NCI-H510A (cell line): ENCODE results near the gene TRAF1.

Experiments used
- DNase-seq: peaks from one replicate; lab custom pipeline; 2025; lab: John Stamatoyannopoulos, UW

The TRAF1 gene

DNA sequence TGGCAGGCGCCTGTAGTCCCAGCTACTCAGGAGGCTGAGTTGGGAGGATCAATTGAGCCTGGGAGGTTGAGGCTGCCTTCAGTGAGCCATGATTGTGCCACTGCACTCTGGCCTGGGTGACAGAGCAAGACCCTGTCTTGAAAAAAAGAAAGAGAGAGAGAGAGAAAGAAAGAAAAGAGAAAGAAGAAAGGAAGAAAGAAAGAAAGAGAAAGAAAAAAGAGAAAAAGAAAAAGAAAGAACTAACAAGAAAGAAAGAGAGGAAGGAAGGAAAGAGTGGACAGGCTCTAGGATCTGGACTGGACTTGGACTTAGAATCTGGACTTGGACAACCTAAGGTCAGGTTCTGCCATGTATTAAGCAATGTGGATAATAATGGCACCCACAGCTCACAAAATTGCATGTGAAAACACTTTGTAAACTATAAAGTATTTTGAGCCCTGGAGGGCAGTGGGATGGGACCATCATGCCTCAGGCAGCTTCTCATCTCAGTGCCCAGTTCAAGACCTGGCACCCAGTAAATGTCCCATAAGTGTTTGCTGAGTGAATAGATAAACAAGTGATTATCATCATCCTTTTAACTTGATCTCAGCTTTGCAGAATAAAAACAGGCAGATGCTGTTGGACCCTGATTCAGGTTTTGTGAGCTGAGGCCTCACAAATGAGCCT, 36.9 kb downstream of the TRAF1 start:
- DNase-seq = no peak

DNA sequence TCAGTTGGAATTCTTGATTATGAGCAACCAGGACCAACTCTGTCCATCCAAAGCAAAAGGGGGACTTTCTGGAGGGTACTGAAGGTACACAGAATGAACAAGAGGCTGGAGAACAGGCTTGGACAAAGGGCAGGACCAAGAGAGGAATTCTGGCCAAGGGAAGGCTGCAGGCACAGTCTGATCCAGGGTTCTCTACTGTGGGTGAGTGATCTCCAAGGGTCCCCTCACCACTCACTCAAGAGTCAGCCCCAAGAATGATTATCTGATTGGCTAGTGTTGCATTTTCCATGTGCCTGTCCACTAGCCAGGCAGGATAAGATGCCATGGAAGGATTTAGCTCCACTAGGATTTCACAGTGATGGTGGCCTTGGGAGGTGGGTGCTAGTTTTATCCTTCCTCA, 38.0 kb downstream of the TRAF1 start:
- no peak for DNase-seq

DNA sequence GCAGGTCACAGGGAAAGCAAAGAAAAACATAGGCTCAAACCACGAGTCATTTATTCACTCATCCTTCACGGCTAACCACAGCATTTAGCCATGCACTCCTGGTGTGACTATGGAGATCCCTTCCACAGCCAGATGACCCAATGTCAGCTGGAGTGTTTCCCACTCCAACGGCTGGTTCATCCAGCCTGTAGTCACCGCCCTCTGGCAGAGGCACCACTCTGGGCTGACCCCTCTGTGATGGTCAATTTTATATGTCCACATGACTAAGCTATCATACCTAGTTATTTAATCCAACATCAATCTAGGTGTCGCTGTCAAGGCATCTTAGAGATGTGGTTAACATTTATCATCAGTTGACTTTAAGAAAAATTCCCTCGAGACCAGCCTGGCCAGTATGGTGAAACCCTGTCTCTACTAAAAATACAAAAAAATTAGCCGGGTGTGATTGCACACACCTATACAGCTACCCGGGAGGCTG, 40.1 kb downstream of the TRAF1 start:
- no peak for DNase-seq

DNA sequence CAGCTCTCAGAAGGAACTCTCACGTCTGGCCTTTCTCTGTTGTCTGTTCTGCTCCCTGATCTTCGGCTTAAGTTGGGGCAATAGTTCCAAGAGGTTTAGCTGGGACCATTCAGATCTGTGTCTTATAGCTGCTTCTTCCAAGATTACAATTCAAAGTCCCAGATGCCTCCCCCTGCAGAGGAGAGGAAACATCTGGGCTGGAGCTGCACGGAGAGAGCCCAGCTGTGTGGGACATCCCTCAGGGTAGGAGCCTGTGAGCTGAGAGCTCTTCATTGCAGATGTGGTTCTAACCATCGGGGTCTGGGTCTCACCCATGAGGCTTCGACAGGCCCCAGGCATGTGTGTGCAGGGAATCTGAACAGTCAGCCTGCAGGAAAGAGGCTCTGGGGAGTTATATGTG, 40.6 kb downstream of the TRAF1 start:
- DNase-seq = no peak

DNA sequence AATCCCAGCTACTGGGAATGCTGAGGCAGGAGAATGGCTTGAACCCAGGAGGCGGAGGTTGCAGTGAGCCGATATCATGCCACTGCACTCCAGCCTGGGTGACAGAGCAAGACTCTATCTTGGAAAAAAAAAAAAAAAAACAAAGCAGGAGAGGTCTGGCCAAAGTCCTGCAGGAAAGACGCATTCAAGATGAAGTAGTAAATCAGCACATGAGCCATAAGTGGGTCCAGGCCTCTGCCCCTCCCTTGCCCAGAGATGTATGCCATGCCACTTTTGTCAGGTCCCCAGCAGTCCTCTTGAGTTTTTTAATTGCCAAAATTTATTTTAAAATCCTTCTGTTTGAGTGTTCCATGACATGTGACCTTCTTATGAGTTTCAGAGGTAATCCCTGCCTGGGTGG, 41.1 kb downstream of the TRAF1 start:
- no peak for DNase-seq

GRCh38 chr9:120883608-120883996, 43.0 kb downstream of the TRAF1 start:
- DNase-seq = no peak

GRCh38 chr9:120882935-120883607, 43.5 kb downstream of the TRAF1 start:
- no peak for DNase-seq

- DNase-seq = no peak
These were observed 47.1 kb downstream of the TRAF1 start for GRCh38 chr9:120879446-120879845.

DNA sequence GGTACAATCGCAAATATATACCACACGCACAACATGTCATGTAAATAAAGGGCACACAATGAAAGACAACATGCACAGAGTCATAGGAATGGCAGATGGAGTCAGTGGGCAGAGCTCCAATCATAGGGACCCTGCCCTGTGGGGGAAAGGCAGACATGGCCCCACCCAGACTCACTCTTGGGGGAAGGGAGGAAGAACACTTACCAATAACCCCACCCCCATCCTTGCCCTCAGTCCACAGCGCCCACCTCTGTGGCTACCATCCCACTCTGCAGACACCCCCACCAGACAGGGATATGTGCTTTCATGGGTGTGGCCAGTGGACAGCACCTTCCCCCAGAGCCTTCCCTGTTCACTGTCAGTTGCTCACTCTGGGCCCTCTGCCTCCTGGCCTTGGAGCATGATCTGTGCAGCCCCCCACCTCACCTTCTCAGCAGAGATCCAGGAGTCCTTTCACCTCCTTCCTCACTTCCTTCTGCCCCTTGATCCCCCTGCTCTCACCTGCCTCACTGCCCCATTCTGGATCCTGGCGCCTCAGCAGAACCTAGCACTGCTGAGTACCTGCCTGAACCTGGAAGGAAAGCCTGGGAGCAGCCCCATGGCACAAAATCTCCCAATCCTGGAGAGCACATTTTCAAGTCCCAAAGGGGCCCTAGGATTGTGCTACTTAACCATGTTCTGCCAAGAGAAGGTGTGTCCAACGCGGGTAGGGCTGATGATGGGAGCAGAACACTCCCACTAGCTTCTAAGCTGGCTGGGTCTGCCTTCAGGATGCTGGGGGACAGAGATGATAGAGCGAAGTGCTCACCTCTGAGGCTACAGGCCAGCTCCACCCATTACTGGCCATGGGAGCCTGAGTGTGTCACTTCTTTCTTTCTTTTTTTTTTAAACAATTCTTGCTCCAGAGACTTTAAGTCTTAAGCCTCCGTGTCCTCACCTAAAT, 48.1 kb downstream of the TRAF1 start:
- no peak for DNase-seq

DNA sequence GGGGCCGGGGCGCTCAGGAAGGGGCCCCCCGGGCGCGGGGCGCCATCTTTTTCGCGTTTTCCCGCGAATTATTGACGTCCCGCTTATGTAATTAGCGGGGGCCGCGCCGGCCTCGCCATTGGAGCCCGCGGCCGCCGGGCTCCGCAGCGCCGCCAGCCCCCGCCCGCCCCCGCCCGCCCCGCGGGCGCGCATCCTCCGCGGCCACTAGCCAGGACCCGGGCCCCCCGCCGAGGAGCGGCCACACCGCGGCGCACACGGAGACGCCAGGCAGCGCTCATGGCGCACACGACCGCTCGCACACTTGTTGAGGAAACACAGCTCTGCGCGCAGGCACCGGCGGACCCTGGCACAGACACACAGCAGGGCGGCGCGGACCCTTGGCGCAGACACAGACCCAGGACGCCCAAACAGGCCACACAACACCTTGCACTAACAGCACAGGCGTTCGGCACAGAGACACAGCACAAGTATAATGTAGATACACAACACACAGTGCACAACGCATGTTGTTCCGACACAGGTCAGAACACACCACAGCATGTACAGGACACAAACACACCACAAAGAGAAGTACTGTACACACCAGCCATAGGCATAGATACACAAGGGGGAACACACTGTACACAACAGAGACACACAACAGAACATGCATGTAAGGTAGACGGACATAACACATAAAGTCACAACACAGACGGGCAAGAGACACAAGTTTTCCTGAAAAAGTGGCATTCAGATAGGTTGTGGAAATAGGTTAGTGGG, 49.1 kb downstream of the TRAF1 start:
- peak; percentile 75 for DNase-seq

DNA sequence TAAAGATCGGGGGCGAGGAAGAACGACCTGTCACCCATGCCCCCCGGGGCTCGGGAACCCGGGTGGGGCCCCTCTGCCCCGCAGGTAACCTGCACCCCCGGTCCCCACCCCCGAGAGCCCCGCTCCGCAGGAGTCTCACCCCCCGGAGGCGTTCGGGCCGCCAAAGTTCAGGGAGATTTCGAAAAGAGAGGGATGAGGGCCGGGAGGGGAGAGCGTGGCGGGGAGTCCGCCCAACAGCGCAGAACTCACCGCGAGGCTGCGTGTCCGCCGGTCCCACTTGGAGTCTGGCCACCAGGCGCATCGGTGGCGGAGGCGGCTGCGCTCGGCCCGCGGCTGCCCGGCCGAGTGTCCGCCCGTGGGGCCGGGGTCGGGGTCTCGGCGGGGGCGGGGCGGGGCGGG, 49.8 kb downstream of the TRAF1 start, which contains the start of gene PHF19:
PHF19 (minus strand) TSS at position 347 of the 399 bp plus-strand sequence. CDS start 2,447 bp downstream, outside the sequence.
- no peak for DNase-seq

DNA sequence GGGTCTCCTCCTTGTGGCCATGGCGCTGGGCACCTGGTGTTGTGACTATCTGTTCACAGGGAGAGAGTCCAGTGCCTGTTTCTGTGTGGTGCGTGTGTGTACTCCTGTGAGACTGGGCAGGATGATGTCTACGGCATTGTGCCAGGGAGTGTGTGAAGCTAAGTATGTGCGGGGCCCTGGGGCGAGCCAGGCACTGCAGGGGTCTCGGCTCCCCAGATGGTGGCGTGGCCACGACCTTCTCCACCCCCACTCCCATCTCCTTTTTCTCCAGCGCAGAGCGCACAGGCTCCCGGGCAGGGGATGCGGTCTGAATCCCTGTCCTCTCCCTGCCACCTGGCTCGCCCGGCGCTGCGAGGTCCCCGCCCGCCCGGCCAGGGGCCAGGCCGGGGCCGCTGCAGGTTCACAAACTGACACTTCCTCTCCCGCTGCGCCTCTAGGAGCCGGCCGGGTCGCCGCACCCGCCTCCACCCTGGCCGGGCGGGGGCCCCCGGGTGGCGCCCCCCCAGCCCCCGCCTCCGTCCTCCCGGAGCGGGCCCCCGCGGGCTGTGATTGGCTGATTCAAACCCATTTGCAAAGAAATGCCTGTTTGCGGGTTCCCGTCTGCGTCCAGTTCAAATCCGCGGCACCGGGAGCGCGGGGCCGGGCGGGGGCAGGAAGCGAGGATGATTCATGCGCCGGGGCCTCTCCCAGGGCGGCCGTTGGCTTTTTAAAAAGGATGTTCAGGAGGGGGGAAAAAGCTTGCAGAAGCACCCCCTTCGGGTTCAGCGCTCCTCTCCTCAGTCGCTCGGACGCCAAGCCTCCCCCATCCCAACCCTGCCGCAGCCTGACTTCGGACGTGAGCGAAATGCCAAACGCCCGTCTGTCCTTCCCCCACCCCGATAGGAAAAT, 50.4 kb downstream of the TRAF1 start:
- DNase-seq = peak; percentile 91

GRCh38 chr9:120875643-120875953, 51.0 kb downstream of the TRAF1 start:
- DNase-seq = no peak

- DNase-seq = no peak
These were observed 51.4 kb downstream of the TRAF1 start for GRCh38 chr9:120875195-120875565.

DNA sequence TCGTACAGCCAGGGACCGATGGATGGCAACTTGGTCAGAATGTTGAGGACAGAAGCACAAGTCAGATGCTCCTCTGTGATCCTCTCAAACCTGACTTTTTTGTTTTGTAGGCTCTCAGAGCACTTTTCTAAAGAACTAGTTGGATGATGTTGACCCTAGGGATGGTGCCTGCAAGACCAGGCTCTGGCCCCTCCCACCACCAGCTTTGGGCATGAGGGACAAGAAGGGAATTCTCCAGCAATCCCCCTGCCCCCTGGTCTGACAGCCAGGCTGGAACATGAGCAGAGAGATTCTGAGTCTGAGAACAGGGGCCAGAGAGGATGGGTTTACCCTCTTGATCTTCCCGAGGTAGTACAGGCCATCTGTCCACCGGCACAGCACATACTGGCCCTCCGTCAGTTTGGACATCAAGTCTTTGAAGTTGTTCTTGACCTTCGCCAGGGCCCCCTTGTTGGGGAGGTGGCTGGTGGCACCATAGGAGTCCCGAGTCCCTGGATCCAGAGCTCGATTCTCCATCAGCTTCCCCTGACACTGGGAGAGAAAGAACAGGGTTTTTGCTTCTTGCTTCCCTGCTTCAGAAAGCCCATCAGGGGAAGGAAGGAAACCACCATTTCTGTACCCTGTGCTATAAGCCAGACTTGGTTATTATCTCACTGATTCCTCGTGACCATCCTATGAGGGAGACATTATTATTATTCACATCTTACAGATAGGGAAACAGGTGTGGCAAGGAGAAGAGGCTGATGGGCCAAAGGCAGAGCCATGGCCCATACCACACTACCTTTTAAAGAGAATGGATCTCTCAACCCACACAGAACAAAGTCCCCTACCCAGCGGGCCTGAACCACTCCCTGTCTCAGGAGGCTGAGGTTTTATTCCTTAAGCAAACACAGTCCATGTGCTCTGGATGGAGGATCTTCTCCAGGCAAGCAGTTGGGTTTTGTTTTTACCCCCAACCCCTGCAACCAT, 52.1 kb downstream of the TRAF1 start:
- DNase-seq = no peak

DNA sequence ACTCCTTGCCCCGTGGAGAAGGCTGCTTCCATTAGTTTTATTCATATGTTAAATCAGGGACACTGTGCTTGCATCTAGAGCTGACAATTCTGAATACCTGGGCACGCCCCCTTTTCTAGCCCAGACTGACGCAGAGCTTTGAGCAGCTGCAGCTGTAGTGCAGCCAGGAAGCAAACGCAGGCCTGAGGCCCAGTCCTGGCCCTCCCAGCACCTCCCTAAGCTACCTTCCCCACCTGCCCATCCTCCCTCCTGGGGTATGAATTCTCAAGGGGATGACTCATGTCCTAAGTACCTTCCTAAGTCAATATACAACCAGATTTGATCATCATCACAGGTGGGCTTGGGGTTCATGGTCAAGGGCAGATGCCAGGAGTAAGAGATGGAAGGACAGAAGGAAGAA, 53.1 kb downstream of the TRAF1 start:
- peak; percentile 82 for DNase-seq

GRCh38 chr9:120872791-120873502, 53.6 kb downstream of the TRAF1 start:
- DNase-seq = no peak

DNA sequence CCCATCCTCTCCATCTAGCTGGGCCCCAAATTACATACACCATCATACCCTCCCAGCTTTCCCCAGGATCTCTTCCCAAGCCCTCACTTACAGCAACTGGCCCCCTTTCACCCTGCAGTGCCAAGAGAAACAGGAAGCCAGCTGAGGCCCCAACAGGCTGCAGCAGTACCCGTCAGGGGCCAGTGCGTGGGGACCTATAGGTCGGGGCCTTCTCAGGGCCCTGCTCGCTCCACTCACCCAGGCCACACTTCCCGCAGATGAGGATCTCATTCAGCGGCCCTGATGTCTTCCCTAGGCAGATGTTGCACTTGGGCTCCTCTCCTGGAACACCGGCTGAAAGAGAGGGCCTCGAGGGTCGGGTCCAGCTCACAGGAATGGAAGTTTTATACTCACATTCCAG, 56.4 kb downstream of the TRAF1 start:
- DNase-seq = no peak

DNA sequence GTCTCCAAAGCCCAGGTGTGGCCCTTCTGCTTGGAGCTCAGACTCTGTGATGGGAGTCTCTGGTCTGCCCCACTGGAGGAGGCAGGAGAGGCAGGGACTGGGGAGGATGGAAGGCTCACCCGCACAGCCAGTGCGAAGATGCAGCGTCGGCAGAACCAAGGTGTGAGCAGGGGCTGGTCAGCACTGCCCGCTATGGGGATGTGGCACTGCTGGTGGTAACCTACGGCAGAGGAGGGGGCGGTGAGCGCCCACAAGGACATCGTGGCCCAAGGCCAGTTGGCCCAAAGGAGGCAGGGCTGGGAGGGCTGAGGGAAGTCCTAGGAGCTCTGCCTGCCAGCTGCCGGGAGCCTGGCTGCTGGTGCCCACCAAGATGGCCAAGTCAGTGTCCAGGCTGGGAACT, 56.9 kb downstream of the TRAF1 start:
- no peak for DNase-seq
